Measurements from ENCODE around the gene KLK13. TPM values are rescaled to one million over a fixed set of nuclear protein-coding genes. Genes with fewer than 3 reads are reported as not detected.

The KLK13 gene
- total RNA-seq, 4 donors from 2014 or later: 0.22 to 0.73 TPM; not detected in 2

DNA sequence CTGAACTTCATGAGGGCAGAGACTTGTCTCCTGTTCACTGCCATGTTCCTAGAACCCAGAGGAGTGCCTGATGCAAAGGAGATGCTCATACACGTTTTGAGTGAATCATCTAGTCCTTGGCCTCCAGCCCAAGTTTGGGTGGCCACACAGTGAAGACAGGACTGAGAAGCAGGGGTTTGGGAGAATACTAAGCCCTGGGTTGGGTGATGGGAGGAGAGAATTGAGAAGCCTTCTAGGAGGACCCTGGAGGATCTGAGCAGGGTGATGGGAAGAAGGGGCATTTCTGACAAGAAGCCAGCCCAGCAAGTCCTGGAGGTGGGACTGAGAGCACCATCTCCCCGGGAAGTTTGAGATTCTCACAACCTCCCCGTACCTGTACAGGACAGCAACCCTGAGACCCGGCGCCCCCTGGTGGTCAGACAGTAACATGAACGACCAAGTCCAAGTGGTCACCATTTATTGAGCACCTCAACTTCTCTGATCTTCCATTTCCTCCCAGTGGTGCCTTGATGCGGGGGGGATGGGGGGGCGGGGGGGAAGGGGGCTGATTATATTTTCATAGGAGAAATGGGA, 32.4 kb upstream of the KLK13 start:
- intact Hi-C loops (cut with DNase I): loop anchor here (5.0 kb wide), 1 partner anchor 75 kb away; no protein-coding TSS in a partner anchor
- peaks cover 21 to 25% of the 10 kb centered on the region in 2 donors for H3K4me1 ChIP-seq
- peak; percentile 49 to 75 for DNase-seq
- TF ChIP-seq CTCF (IDR thresholded peaks at IDR 0.05): peak in 5 of 6 experiments; percentile 35 to 78 (median 50)
- TF ChIP-seq POLR2A (IDR thresholded peaks at IDR 0.05): no peak
- peaks cover 0 to 5% of the 10 kb centered on the region in 2 donors for H3K36me3 ChIP-seq
- H3K27ac ChIP-seq: no peak overlapping the region
- H3K9me3 ChIP-seq: no peaks in the 10 kb centered on the region
- no peaks in the 10 kb centered on the region for H3K27me3 ChIP-seq
- H3K4me3 ChIP-seq (replicated peaks in 1 of 3): no peak overlapping the region
- 13 to 17% methylated on average over 7 to 8 of the region's 8 CpGs for WGBS, 2 donors

- no peaks in the 10 kb centered on the region for H3K36me3 ChIP-seq
- H3K9me3 ChIP-seq: no peaks in the 10 kb centered on the region
- DNase-seq: no peak
- no peak for TF ChIP-seq CTCF (IDR thresholded peaks at IDR 0.05)
- no peak for TF ChIP-seq POLR2A (IDR thresholded peaks at IDR 0.05)
- intact Hi-C loops (cut with DNase I): loop anchor here (5.0 kb wide), 1 partner anchor 74 kb away; no protein-coding TSS in a partner anchor
- no peak overlapping the region for H3K27ac ChIP-seq
- WGBS, 2 donors: 85 to 87% methylated on average over 6 of the region's 6 CpGs
- H3K27me3 ChIP-seq: no peaks in the 10 kb centered on the region
- H3K4me3 ChIP-seq (replicated peaks in 1 of 3): no peak overlapping the region
- peaks cover 21 to 31% of the 10 kb centered on the region in 2 donors for H3K4me1 ChIP-seq
These were observed 31.7 kb upstream of the KLK13 start for GRCh38 chr19:51096473-51097165.

DNA sequence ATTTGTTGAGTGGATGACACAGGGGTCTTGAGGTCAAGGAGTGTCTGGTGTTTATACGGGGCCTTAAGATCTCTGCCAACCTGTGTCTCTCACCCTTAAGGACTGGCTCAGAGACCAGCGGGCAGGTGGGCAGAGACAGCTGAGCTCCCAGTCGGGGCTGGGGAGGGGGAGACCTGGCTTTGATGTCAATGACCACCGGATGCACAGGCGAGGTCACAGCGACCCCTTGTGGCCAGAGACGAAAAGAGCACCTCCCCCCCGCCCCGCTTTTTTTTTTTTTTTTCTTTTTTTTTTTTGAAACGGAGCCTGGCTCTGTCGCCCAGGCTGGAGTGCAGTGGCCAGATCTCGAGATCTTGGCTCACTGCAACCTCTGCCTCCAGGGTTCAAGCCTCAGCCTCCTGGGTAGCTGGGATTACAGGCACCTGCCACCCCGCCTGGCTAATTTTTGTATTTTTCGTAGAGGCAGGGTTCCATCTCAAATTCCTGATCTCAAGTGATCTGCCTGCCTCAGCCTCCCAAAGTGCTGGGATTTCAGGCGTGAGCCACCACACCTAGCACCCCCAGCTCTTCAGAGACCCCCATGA, 29.9 kb upstream of the KLK13 start:
- peak; percentile 56 for DNase-seq
- no peaks in the 10 kb centered on the region for H3K9me3 ChIP-seq
- TF ChIP-seq POLR2A (IDR thresholded peaks at IDR 0.05) (no peak), CTCF (IDR thresholded peaks at IDR 0.05) (peak; percentile 14 to 81 (median 68))
- no peaks in the 10 kb centered on the region for H3K27me3 ChIP-seq
- H3K4me1 ChIP-seq: peaks cover 21 to 31% of the 10 kb centered on the region in 2 donors
- no peak overlapping the region for H3K27ac ChIP-seq
- WGBS, 2 donors: 15 to 21% methylated on average over 14 to 15 of the region's 15 CpGs
- intact Hi-C loops (cut with DNase I): loop anchor here (5.0 kb wide), 1 partner anchor 72 kb away; no protein-coding TSS in a partner anchor
- H3K36me3 ChIP-seq: no peaks in the 10 kb centered on the region
- no peak overlapping the region for H3K4me3 ChIP-seq (replicated peaks in 1 of 3)

DNA sequence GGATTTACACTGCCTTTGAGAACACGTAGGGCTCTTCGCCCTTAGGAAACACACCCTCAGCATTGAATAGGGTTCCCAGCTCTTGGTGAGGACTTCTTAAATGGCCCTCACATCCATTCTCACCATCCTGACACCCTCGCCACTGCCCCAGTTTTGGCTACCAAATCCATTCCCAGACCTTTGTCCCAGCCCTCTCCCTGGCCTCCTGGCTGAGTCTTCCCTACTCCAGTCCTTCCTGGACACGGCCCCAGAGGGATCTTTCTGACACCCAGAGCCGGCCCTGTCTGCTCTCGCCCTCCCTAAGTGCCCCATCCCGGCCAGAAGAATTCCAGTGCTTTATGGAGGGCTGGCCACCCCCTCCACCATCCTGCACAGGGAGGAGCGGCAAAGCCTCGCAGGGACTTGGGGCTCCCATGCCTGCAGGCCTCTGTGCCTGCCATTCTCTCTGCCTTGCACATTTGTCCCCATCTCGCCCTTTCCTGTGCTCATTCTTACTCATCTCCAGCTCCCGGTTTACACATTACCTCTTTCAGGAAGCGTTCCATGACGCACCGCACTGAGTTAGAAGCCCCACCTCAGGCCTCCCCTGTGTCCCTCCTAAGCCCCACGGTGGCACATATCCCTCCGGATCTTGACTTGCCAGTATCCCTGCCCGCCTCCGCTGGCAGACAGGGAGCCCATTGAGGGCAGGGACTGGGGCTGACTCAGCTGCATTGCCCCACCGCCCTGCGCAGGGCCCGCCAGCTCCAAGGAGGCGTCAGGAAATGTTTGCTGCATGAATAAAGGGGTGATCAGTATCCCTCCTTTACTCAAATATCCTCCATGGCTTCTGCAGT, 28.8 kb upstream of the KLK13 start:
- TF ChIP-seq CTCF (IDR thresholded peaks at IDR 0.05): no peak
- no peak for TF ChIP-seq POLR2A (IDR thresholded peaks at IDR 0.05)
- no peaks in the 10 kb centered on the region for H3K36me3 ChIP-seq
- WGBS, 2 donors: 70 to 85% methylated on average over 22 of the region's 22 CpGs
- DNase-seq: no peak
- H3K27ac ChIP-seq: peak overlapping the region in 2 of 3 donors; percentile 28 to 31
- H3K4me3 ChIP-seq (replicated peaks in 1 of 3): no peak overlapping the region
- H3K9me3 ChIP-seq: no peaks in the 10 kb centered on the region
- peaks cover 21 to 31% of the 10 kb centered on the region in 2 donors for H3K4me1 ChIP-seq
- intact Hi-C loops (cut with DNase I): no loop called here
- no peaks in the 10 kb centered on the region for H3K27me3 ChIP-seq

Measured in thyroid gland (tissue), 4 donors.